ENCODE measurements around the gene NSD2.

The NSD2 gene

DNA sequence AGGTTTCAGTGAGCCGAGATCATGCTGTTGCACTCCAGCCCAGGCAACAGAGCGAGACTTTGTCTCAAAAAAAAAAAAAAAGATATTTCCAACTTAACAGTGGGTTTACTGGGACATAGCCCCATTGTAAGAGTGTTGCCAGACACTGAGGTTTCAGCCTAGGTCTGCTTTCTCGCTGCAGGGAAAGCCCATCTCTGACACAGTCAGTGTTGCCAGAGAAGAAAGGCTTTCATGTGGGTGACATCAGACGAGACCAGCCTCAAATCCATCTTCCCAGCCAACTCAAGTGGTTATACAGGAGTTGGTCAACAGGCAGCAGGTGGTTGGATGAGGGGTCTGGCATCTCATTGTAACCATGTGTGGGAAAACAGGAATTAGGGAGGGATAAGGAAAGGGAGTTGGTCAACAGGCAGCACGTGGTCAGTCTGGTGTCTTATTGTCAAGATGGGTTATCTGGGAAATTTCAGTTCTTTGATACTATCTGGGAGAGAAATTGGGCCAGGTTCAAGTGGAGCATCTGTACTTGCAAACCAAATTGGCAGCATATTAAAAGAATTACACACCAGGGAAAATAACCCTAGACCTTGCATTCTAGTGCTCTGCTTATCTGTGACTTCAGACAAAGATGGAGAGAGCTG is 96.4 kb downstream of the NSD2 start:
- Histone ChIP-seq H3K36me3 (ENCODE audit: control insufficient read depth in 1 of 2, insufficient read depth in 2 of 2, low read length in 2 of 2) (peaks cover 16 to 43% of the 10 kb centered on the region in 2 donors), H3K4me3 (ENCODE audit: low read depth in 1 of 2, low read length in 2 of 2) (no peak overlapping the region), H3K4me1 (ENCODE audit: control insufficient read depth in 1 of 2, insufficient read depth in 2 of 2, low read length in 2 of 2) (no peaks in the 10 kb centered on the region)

DNA sequence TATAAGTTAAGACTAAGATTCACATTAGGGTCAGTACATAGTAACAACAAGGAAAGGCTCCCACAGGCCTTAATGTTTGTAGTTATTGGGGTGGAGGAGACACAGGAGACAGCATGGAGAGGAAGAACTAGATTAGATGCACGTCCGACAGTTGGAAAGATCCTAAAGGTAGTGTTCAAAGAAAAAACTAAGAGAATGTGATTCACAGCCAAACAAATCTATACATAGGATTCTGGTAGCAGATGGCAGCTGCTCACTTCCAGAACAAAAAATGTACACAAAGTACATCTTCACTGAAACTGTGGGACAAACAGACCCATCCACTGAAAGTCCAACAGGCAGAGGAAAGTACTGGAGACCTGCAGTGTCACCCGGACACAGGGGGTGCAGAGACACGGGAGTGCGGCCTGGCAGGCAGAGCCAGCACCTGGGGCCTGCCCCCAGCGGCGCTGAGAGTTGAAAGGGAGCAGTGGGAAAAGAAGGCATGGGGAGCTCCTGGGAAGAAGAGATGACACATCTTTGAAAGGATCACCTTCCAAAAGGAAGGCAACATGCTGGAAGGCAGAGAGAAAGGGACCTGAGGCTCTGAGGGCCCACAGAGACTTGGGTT is 97.6 kb downstream of the NSD2 start:
- Histone ChIP-seq H3K9me3 (ENCODE audit: control insufficient read depth in 1 of 2, low read length in 2 of 2) (no peaks in the 10 kb centered on the region), H3K9ac (ENCODE audit: low read depth in 1 of 2, low read length in 2 of 2) (no peak overlapping the region), H3K4me3 (ENCODE audit: low read depth in 1 of 2, low read length in 2 of 2) (no peak overlapping the region), H3K36me3 (ENCODE audit: control insufficient read depth in 1 of 2, insufficient read depth in 2 of 2, low read length in 2 of 2) (peaks cover 9 to 46% of the 10 kb centered on the region in 2 donors), H3K4me1 (ENCODE audit: control insufficient read depth in 1 of 2, insufficient read depth in 2 of 2, low read length in 2 of 2) (no peaks in the 10 kb centered on the region), H3K27ac (ENCODE audit: low read depth, low read length) (no peak overlapping the region), H3K27me3 (ENCODE audit: control insufficient read depth in 1 of 2, insufficient read depth in 2 of 2, low read length in 2 of 2) (no peaks in the 10 kb centered on the region)

More for the DNA sequence above, 96.4 kb downstream of the NSD2 start:
- no peaks in the 10 kb centered on the region for H3K9me3 ChIP-seq (ENCODE audit: control insufficient read depth in 1 of 2, low read length in 2 of 2)
- no peak overlapping the region for H3K27ac ChIP-seq (ENCODE audit: low read depth, low read length)
- no peaks in the 10 kb centered on the region for H3K27me3 ChIP-seq (ENCODE audit: control insufficient read depth in 1 of 2, insufficient read depth in 2 of 2, low read length in 2 of 2)
- no peak overlapping the region for H3K9ac ChIP-seq (ENCODE audit: low read depth in 1 of 2, low read length in 2 of 2)

DNA sequence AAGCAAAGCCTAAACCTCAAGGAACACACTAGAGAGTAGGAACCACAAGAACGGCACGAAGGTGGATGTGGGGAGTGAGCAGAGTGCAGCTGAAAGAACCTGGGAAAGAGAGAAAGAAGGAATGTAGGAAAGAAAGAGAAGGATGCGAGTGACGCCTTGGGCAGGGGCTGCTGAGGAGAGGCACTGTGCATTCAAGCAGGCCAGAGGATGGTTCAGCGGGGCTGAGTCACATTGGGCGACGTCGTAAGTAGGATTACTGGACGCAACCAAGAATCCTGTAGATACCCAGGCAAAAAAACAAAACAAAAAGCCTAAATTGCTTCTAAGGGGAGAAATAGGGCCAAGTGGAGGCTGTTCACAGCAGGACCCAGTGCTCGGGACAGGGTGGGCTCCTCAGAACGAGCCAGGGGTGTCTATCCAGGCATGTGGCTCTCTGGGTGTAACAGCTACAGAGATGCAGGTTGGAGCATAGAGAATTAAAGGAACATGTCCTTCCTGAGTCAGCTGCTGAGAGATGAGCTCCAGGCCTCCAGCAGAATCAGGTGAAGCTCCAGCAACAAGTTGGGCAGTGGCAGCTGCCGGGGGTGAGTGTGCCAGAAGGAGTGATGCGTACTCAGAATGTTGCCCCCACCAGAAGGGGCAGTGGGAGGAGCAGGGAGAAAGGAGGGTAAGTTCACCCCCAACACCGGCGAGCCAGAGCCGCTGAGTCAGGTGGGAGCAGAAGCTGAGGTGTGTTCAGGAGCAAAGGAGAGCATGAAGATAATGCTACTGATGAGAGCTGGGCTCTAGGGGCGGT is 98.9 kb downstream of the NSD2 start:
- Histone ChIP-seq H3K4me3 (ENCODE audit: low read depth in 1 of 2, low read length in 2 of 2) (no peak overlapping the region), H3K36me3 (ENCODE audit: control insufficient read depth in 1 of 2, insufficient read depth in 2 of 2, low read length in 2 of 2) (peaks cover 11 to 52% of the 10 kb centered on the region in 2 donors), H3K9ac (ENCODE audit: low read depth in 1 of 2, low read length in 2 of 2) (no peak overlapping the region), H3K4me1 (ENCODE audit: control insufficient read depth in 1 of 2, insufficient read depth in 2 of 2, low read length in 2 of 2) (no peaks in the 10 kb centered on the region), H3K9me3 (ENCODE audit: control insufficient read depth in 1 of 2, low read length in 2 of 2) (no peaks in the 10 kb centered on the region), H3K27ac (ENCODE audit: low read depth, low read length) (no peak overlapping the region), H3K27me3 (ENCODE audit: control insufficient read depth in 1 of 2, insufficient read depth in 2 of 2, low read length in 2 of 2) (no peaks in the 10 kb centered on the region)

DNA sequence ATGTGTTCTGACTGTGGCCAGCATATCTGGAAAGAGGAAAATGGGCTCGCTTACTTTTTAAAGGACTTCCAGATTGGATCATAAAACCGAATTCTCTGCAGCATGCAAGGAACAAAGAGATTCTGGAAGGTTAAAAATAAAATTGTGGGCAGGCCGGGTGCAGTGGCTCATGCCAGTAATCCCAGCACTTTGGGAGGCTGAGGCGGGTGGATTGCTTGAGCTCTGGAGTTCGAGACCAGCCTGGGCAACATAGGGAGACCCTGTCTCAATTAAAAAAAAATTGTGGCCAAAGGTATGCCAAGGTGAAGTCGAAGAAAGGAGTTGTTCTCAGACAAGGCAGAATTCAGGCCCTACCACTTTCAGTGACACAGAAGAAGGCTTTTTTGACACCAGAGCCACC is 99.7 kb downstream of the NSD2 start:
- Histone ChIP-seq H3K4me3 (ENCODE audit: low read depth in 1 of 2, low read length in 2 of 2) (no peak overlapping the region), H3K36me3 (ENCODE audit: control insufficient read depth in 1 of 2, insufficient read depth in 2 of 2, low read length in 2 of 2) (peaks cover 14 to 60% of the 10 kb centered on the region in 2 donors), H3K9me3 (ENCODE audit: control insufficient read depth in 1 of 2, low read length in 2 of 2) (no peaks in the 10 kb centered on the region)

DNA sequence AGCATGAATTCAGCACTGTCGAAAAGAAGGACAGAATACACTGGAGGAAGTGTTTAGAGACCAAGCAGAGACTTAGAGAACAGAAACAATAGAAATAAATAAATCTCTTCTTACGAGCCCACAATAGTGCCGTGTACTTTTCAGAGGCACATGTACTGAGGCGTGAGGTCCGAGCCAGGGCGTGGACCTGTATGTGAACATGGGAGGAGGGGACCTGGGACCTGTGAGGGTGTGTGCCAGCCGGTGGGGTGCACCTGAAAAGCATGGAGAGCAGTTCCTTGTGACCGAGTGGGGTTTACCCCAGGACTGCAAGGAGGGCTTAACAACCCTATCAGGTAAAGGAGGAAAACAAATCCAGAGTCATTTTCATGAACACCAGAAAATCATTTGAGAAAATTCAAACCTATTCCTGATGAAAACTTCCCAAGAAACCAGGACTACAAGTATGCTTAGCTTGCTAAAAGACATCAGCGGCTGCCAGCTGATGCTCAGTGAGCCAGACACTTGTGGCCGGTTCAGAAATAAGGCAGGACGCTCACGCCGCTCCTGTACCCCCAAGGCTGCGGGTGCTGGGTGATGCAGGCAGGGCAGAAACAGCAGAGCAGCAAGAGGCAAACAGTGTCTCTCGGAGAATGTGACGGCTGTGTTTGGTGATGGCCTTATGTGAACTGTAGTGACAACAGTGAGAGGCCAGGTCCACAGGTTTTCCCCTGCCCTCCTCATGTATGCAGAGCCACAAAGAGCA is 100.4 kb downstream of the NSD2 start:
- Histone ChIP-seq H3K4me3 (ENCODE audit: low read depth in 1 of 2, low read length in 2 of 2) (no peak overlapping the region), H3K27me3 (ENCODE audit: control insufficient read depth in 1 of 2, insufficient read depth in 2 of 2, low read length in 2 of 2) (no peaks in the 10 kb centered on the region), H3K27ac (ENCODE audit: low read depth, low read length) (no peak overlapping the region), H3K9ac (ENCODE audit: low read depth in 1 of 2, low read length in 2 of 2) (no peak overlapping the region), H3K9me3 (ENCODE audit: control insufficient read depth in 1 of 2, low read length in 2 of 2) (no peaks in the 10 kb centered on the region), H3K36me3 (ENCODE audit: control insufficient read depth in 1 of 2, insufficient read depth in 2 of 2, low read length in 2 of 2) (peaks cover 14 to 67% of the 10 kb centered on the region in 2 donors), H3K4me1 (ENCODE audit: control insufficient read depth in 1 of 2, insufficient read depth in 2 of 2, low read length in 2 of 2) (no peaks in the 10 kb centered on the region)

More for the DNA sequence above, 99.7 kb downstream of the NSD2 start:
- no peak overlapping the region for H3K9ac ChIP-seq (ENCODE audit: low read depth in 1 of 2, low read length in 2 of 2)
- H3K27me3 ChIP-seq (ENCODE audit: control insufficient read depth in 1 of 2, insufficient read depth in 2 of 2, low read length in 2 of 2): no peaks in the 10 kb centered on the region
- H3K4me1 ChIP-seq (ENCODE audit: control insufficient read depth in 1 of 2, insufficient read depth in 2 of 2, low read length in 2 of 2): no peaks in the 10 kb centered on the region
- no peak overlapping the region for H3K27ac ChIP-seq (ENCODE audit: low read depth, low read length)

DNA sequence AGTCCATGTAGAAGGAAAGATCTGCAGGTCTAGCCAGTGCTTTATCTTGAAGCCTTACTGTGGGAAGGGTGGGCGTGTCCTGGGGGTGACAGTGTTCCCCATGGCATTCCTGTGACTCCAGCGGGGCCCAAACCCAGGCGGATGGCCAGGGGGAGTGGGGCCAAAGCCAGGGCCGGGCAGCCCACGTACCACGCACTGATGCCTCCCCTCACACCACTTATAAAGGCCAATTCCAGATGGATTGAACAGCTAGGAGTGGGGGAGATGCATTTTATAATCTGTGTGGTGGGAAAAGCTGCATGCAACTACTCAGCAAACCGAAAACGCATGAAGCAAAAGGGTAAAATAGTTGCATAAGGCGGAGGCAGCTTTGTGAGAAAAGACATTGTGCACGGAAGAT is 101.2 kb downstream of the NSD2 start:
- no peak overlapping the region for H3K4me3 ChIP-seq (ENCODE audit: low read depth in 1 of 2, low read length in 2 of 2)
- H3K27ac ChIP-seq (ENCODE audit: low read depth, low read length): no peak overlapping the region
- H3K27me3 ChIP-seq (ENCODE audit: control insufficient read depth in 1 of 2, insufficient read depth in 2 of 2, low read length in 2 of 2): no peaks in the 10 kb centered on the region
- H3K36me3 ChIP-seq (ENCODE audit: control insufficient read depth in 1 of 2, insufficient read depth in 2 of 2, low read length in 2 of 2): peaks cover 14 to 74% of the 10 kb centered on the region in 2 donors
- no peaks in the 10 kb centered on the region for H3K9me3 ChIP-seq (ENCODE audit: control insufficient read depth in 1 of 2, low read length in 2 of 2)
- H3K9ac ChIP-seq (ENCODE audit: low read depth in 1 of 2, low read length in 2 of 2): no peak overlapping the region
- H3K4me1 ChIP-seq (ENCODE audit: control insufficient read depth in 1 of 2, insufficient read depth in 2 of 2, low read length in 2 of 2): no peaks in the 10 kb centered on the region

DNA sequence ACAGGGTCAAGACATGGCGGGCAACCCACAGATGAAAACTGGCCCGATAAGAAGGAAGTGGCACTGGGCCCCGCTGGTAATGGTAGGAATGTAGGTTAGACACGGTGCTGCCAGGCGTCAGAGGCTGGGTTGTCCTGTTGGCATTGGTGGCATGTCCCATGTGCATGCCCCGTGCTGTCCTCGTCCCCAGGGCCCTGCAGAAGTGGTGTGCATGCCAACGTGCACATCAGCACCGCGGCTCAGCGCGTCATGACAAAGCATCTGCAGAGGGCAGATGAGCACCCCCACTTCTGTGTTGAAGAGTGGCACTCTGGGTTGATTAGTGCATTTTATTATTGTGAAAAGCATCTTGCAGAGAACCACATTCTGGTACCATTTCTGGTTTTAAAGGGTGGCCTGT is 102.0 kb downstream of the NSD2 start:
- Histone ChIP-seq H3K4me1 (ENCODE audit: control insufficient read depth in 1 of 2, insufficient read depth in 2 of 2, low read length in 2 of 2) (no peaks in the 10 kb centered on the region), H3K27ac (ENCODE audit: low read depth, low read length) (no peak overlapping the region), H3K9me3 (ENCODE audit: control insufficient read depth in 1 of 2, low read length in 2 of 2) (no peaks in the 10 kb centered on the region), H3K36me3 (ENCODE audit: control insufficient read depth in 1 of 2, insufficient read depth in 2 of 2, low read length in 2 of 2) (peaks cover 15 to 72% of the 10 kb centered on the region in 2 donors), H3K4me3 (ENCODE audit: low read depth in 1 of 2, low read length in 2 of 2) (no peak overlapping the region), H3K27me3 (ENCODE audit: control insufficient read depth in 1 of 2, insufficient read depth in 2 of 2, low read length in 2 of 2) (no peaks in the 10 kb centered on the region), H3K9ac (ENCODE audit: low read depth in 1 of 2, low read length in 2 of 2) (no peak overlapping the region)

DNA sequence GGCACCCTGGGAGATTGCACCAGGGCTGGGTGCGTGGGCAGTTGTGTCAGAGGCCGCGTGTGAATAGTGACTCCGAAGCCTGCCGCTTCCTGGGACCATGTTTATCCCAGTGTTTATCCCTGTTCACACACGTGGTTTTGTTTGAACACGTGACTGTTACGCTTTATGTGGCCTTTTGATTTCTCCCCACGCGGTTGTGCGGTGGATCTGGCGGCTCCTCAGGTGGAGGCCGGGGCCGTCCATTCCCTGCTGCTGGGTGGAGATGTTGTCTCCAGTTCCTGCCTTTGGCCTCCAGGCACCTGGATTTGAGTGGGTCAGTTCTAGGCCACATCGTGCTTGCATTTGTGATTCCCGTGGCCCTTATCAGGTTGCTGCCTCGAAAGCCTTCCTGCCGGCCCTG is 102.5 kb downstream of the NSD2 start:
- Histone ChIP-seq H3K27me3 (ENCODE audit: control insufficient read depth in 1 of 2, insufficient read depth in 2 of 2, low read length in 2 of 2) (no peaks in the 10 kb centered on the region), H3K4me1 (ENCODE audit: control insufficient read depth in 1 of 2, insufficient read depth in 2 of 2, low read length in 2 of 2) (no peaks in the 10 kb centered on the region), H3K36me3 (ENCODE audit: control insufficient read depth in 1 of 2, insufficient read depth in 2 of 2, low read length in 2 of 2) (peaks cover 19 to 72% of the 10 kb centered on the region in 2 donors), H3K9me3 (ENCODE audit: control insufficient read depth in 1 of 2, low read length in 2 of 2) (no peaks in the 10 kb centered on the region), H3K9ac (ENCODE audit: low read depth in 1 of 2, low read length in 2 of 2) (no peak overlapping the region), H3K27ac (ENCODE audit: low read depth, low read length) (no peak overlapping the region), H3K4me3 (ENCODE audit: low read depth in 1 of 2, low read length in 2 of 2) (no peak overlapping the region)

DNA sequence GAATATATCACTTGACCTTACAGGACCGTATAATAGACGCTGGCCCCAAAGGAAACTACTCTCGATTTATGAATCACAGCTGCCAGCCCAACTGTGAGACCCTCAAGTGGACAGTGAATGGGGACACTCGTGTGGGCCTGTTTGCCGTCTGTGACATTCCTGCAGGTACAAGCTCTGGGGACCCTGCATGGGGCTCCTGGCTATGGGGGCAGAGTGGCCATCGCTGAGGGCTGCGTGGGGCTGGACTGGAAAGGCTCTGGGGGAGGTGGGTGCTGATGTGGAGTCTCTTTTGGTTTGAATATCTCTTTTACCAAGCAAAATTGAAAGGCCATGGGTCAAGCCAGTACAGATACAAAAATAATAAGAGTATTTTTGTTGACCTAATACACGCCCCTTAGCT is 103.6 kb downstream of the NSD2 start:
- Histone ChIP-seq H3K4me3 (ENCODE audit: low read depth in 1 of 2, low read length in 2 of 2) (no peak overlapping the region), H3K9ac (ENCODE audit: low read depth in 1 of 2, low read length in 2 of 2) (no peak overlapping the region), H3K27ac (ENCODE audit: low read depth, low read length) (no peak overlapping the region), H3K9me3 (ENCODE audit: control insufficient read depth in 1 of 2, low read length in 2 of 2) (no peaks in the 10 kb centered on the region), H3K4me1 (ENCODE audit: control insufficient read depth in 1 of 2, insufficient read depth in 2 of 2, low read length in 2 of 2) (no peaks in the 10 kb centered on the region), H3K27me3 (ENCODE audit: control insufficient read depth in 1 of 2, insufficient read depth in 2 of 2, low read length in 2 of 2) (no peaks in the 10 kb centered on the region), H3K36me3 (ENCODE audit: control insufficient read depth in 1 of 2, insufficient read depth in 2 of 2, low read length in 2 of 2) (peaks cover 25 to 78% of the 10 kb centered on the region in 2 donors)

DNA sequence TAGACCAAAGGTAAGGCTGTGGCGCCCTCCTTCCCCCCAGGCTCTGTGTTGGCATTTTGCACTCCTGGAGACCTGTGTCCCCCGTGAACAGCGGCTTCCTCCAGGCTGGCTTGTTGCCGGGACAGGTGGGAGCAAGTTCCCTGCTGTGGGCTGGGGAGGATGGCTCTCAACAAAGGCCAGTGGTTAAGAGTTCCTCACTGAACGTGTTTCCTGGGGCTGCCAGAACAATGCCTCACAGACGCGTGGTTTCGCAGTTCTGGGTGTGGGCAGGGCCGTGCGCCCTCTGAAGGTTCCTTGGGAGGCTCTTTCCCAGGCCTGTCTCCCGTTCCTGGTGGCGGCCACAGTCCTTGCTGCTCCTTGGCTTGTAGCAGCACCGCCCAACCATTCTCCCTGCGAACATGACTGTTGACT is 104.2 kb downstream of the NSD2 start:
- no peaks in the 10 kb centered on the region for H3K4me1 ChIP-seq (ENCODE audit: control insufficient read depth in 1 of 2, insufficient read depth in 2 of 2, low read length in 2 of 2)
- H3K27ac ChIP-seq (ENCODE audit: low read depth, low read length): no peak overlapping the region
- no peaks in the 10 kb centered on the region for H3K9me3 ChIP-seq (ENCODE audit: control insufficient read depth in 1 of 2, low read length in 2 of 2)
- H3K36me3 ChIP-seq (ENCODE audit: control insufficient read depth in 1 of 2, insufficient read depth in 2 of 2, low read length in 2 of 2): peaks cover 22 to 82% of the 10 kb centered on the region in 2 donors
- H3K4me3 ChIP-seq (ENCODE audit: low read depth in 1 of 2, low read length in 2 of 2): no peak overlapping the region
- H3K27me3 ChIP-seq (ENCODE audit: control insufficient read depth in 1 of 2, insufficient read depth in 2 of 2, low read length in 2 of 2): no peaks in the 10 kb centered on the region
- no peak overlapping the region for H3K9ac ChIP-seq (ENCODE audit: low read depth in 1 of 2, low read length in 2 of 2)

Measured in duodenal mucosa (tissue), 2 donors.